ENCODE results near the gene FMC1.

- no peak for TF ChIP-seq GATA2 (IDR thresholded peaks at IDR 0.05; ENCODE audit: low read depth, low read length)
- TF ChIP-seq GATA3 (IDR thresholded peaks at IDR 0.05; ENCODE audit: low read depth, low read length), result no peak
Observed at GRCh38 chr7:139341776-139342226, 664 bp downstream of the FMC1 start.

Measured in SH-SY5Y (cell line).